Immature natural killer cell (primary cell): ENCODE data around the gene PTPRD. TPM values are rescaled to one million over a fixed set of nuclear protein-coding genes. Genes with fewer than 3 reads are reported as not detected.
"Not testable (repeated sequence)": the region's sequence is repeated elsewhere in the genome, so short reads cannot be mapped to it uniquely, and the experiment has no call there.

ENCODE experiments used
- DNase-seq, 3 donors: peaks; one replicate each; pipeline ENCODE4 v3.0.0; 2022; ENCODE audit warnings: mixed read lengths in 1 of 3
- H3K27ac Mint-ChIP-seq, 6 donors: one replicate each; pipeline ENCODE4 v1.8.0; 2020; ENCODE audit warnings: mixed read lengths in 6 of 6, mild to moderate bottlenecking in 5 of 6, inconsistent platforms in 4 of 6, moderate library complexity in 3 of 6
- H3K27me3 Mint-ChIP-seq, 3 donors: one replicate each; pipeline ENCODE4 v1.8.0; 2020 to 2021; ENCODE audit warnings: low read depth in 3 of 3, mild to moderate bottlenecking in 3 of 3, mixed read lengths in 3 of 3, moderate library complexity in 3 of 3, inconsistent platforms in 1 of 3
- H3K36me3 Mint-ChIP-seq, 3 donors: one replicate each; pipeline ENCODE4 v1.8.0; 2020; ENCODE audit warnings: mixed read lengths in 3 of 3, inconsistent platforms in 2 of 3, mild to moderate bottlenecking in 2 of 3
- H3K4me1 Mint-ChIP-seq, 2 donors: one replicate each; pipeline ENCODE4 v1.8.0; 2020; ENCODE audit warnings: inconsistent platforms in 2 of 2, mild to moderate bottlenecking in 2 of 2, mixed read lengths in 2 of 2, moderate library complexity in 1 of 2
- H3K4me3 Mint-ChIP-seq, 5 donors: one replicate each; pipeline ENCODE4 v1.8.0; 2020; ENCODE audit warnings: mild to moderate bottlenecking in 5 of 5, mixed read lengths in 5 of 5, inconsistent platforms in 3 of 5, moderate library complexity in 3 of 5
- H3K9me3 Mint-ChIP-seq, 6 donors: one replicate each; pipeline ENCODE4 v1.8.0; 2020; ENCODE audit warnings: mild to moderate bottlenecking in 6 of 6, mixed read lengths in 6 of 6, inconsistent platforms in 4 of 6, moderate library complexity in 3 of 6
- polyA plus RNA-seq, 3 donors: library from polyadenylated mRNA; unstranded; fragments of 300-500 nt; fragmentation: Illumina TruSeq; gene quantifications; one replicate each; pipeline ENCODE4 v1.2.3, GENCODE V29; 2021

PTPRD gene
- polyA plus RNA-seq, 3 donors from 2014 or later: not detected

GRCh38 chr9:10438955-10439354 lies 173.8 kb downstream of the PTPRD start:
- Mint-ChIP-seq H3K4me1 (no peaks in the 10 kb centered on the region), H3K36me3 (no peaks in the 10 kb centered on the region), H3K27me3 (peaks cover 0 to 2% (median 0%) of the 10 kb centered on the region in 3 donors), H3K9me3 (peaks cover 0 to 34% (median 6%) of the 10 kb centered on the region in 6 donors), H3K4me3 (no peak overlapping the region), H3K27ac (no peak overlapping the region)
- no peak for DNase-seq

GRCh38 chr9:10436756-10437155 lies 176.0 kb downstream of the PTPRD start:
- no peaks in the 10 kb centered on the region for H3K36me3 Mint-ChIP-seq
- no peak overlapping the region for H3K4me3 Mint-ChIP-seq
- peaks cover 0 to 2% (median 0%) of the 10 kb centered on the region in 3 donors for H3K27me3 Mint-ChIP-seq
- H3K27ac Mint-ChIP-seq: no peak overlapping the region
- no peaks in the 10 kb centered on the region for H3K4me1 Mint-ChIP-seq
- DNase-seq: no peak
- peaks cover 2 to 36% (median 13%) of the 10 kb centered on the region in 6 donors for H3K9me3 Mint-ChIP-seq

GRCh38 chr9:10434412-10434811 lies 178.4 kb downstream of the PTPRD start:
- peaks cover 2 to 25% (median 9%) of the 10 kb centered on the region in 6 donors for H3K9me3 Mint-ChIP-seq
- no peaks in the 10 kb centered on the region for H3K36me3 Mint-ChIP-seq
- DNase-seq: no peak

GRCh38 chr9:10411272-10411671 lies 201.5 kb downstream of the PTPRD start:
- Mint-ChIP-seq H3K27me3 (peaks cover 0 to 2% (median 2%) of the 10 kb centered on the region in 3 donors), H3K4me3 (no peak overlapping the region), H3K36me3 (peaks cover 0 to 4% (median 0%) of the 10 kb centered on the region in 3 donors), H3K9me3 (peaks cover 10 to 54% (median 36%) of the 10 kb centered on the region in 6 donors), H3K27ac (no peak overlapping the region), H3K4me1 (no peaks in the 10 kb centered on the region)
- DNase-seq: no peak

More at GRCh38 chr9:10434412-10434811, 178.4 kb downstream of the PTPRD start:
- Mint-ChIP-seq H3K27me3 (no peaks in the 10 kb centered on the region), H3K4me1 (no peaks in the 10 kb centered on the region), H3K4me3 (no peak overlapping the region), H3K27ac (no peak overlapping the region)

- H3K9me3 Mint-ChIP-seq: peaks cover 7 to 40% (median 12%) of the 10 kb centered on the region in 6 donors
- H3K4me1 Mint-ChIP-seq: no peaks in the 10 kb centered on the region
- H3K36me3 Mint-ChIP-seq: no peaks in the 10 kb centered on the region
- DNase-seq: no peak
- H3K4me3 Mint-ChIP-seq: no peak overlapping the region
- H3K27me3 Mint-ChIP-seq: no peaks in the 10 kb centered on the region
- no peak overlapping the region for H3K27ac Mint-ChIP-seq
Observed at GRCh38 chr9:10403283-10403682, 209.5 kb downstream of the PTPRD start.

- no peaks in the 10 kb centered on the region for H3K27me3 Mint-ChIP-seq
Observed at GRCh38 chr9:10396615-10397014, 216.2 kb downstream of the PTPRD start.

GRCh38 chr9:10387282-10387681 lies 225.5 kb downstream of the PTPRD start:
- Mint-ChIP-seq H3K4me1 (no peaks in the 10 kb centered on the region), H3K27me3 (peaks cover 0 to 2% (median 0%) of the 10 kb centered on the region in 3 donors), H3K4me3 (no peak overlapping the region), H3K27ac (no peak overlapping the region), H3K36me3 (no peaks in the 10 kb centered on the region), H3K9me3 (peaks cover 6 to 32% (median 16%) of the 10 kb centered on the region in 6 donors)
- DNase-seq: no peak

More at GRCh38 chr9:10396615-10397014, 216.2 kb downstream of the PTPRD start:
- no peaks in the 10 kb centered on the region for H3K36me3 Mint-ChIP-seq
- H3K4me1 Mint-ChIP-seq: no peaks in the 10 kb centered on the region
- H3K9me3 Mint-ChIP-seq: peaks cover 5 to 40% (median 12%) of the 10 kb centered on the region in 6 donors
- DNase-seq: no peak
- H3K4me3 Mint-ChIP-seq: no peak overlapping the region
- H3K27ac Mint-ChIP-seq: no peak overlapping the region

- Mint-ChIP-seq H3K27ac (no peak overlapping the region), H3K4me1 (no peaks in the 10 kb centered on the region), H3K36me3 (no peaks in the 10 kb centered on the region), H3K27me3 (peaks cover 0 to 2% (median 0%) of the 10 kb centered on the region in 3 donors), H3K4me3 (no peak overlapping the region), H3K9me3 (peaks cover 0 to 33% (median 9%) of the 10 kb centered on the region in 6 donors)
- no peak for DNase-seq
Observed at GRCh38 chr9:10371824-10372223, 241.0 kb downstream of the PTPRD start.

- no peak overlapping the region for H3K4me3 Mint-ChIP-seq
- H3K27ac Mint-ChIP-seq: no peak overlapping the region
- no peaks in the 10 kb centered on the region for H3K4me1 Mint-ChIP-seq
- DNase-seq: no peak
- H3K9me3 Mint-ChIP-seq: peaks cover 3 to 41% (median 9%) of the 10 kb centered on the region in 6 donors
- H3K36me3 Mint-ChIP-seq: no peaks in the 10 kb centered on the region
- no peaks in the 10 kb centered on the region for H3K27me3 Mint-ChIP-seq
Observed at GRCh38 chr9:10366171-10366779, 246.5 kb downstream of the PTPRD start.

GRCh38 chr9:10354591-10354990 lies 258.2 kb downstream of the PTPRD start:
- peaks cover 0 to 31% (median 9%) of the 10 kb centered on the region in 6 donors for H3K9me3 Mint-ChIP-seq
- H3K4me3 Mint-ChIP-seq: no peak overlapping the region
- no peak overlapping the region for H3K27ac Mint-ChIP-seq
- no peaks in the 10 kb centered on the region for H3K27me3 Mint-ChIP-seq
- no peaks in the 10 kb centered on the region for H3K4me1 Mint-ChIP-seq
- DNase-seq: no peak
- no peaks in the 10 kb centered on the region for H3K36me3 Mint-ChIP-seq

GRCh38 chr9:10345621-10346020 lies 267.2 kb downstream of the PTPRD start:
- not testable (repeated sequence) for DNase-seq, H3K36me3 Mint-ChIP-seq, H3K27ac Mint-ChIP-seq, H3K4me1 Mint-ChIP-seq, H3K27me3 Mint-ChIP-seq, H3K4me3 Mint-ChIP-seq
- H3K9me3 Mint-ChIP-seq: peaks cover 8 to 59% (median 18%) of the 10 kb centered on the region in 6 donors

- H3K27me3 Mint-ChIP-seq: peaks cover 0 to 2% (median 0%) of the 10 kb centered on the region in 3 donors
- H3K4me3 Mint-ChIP-seq: no peak overlapping the region
Observed at GRCh38 chr9:10341057-10341456, 271.7 kb downstream of the PTPRD start.

GRCh38 chr9:10339152-10339551 lies 273.6 kb downstream of the PTPRD start:
- Mint-ChIP-seq H3K9me3 (peaks cover 6 to 61% (median 17%) of the 10 kb centered on the region in 6 donors), H3K27me3 (no peaks in the 10 kb centered on the region), H3K27ac (no peak overlapping the region), H3K4me1 (no peaks in the 10 kb centered on the region), H3K4me3 (no peak overlapping the region), H3K36me3 (no peaks in the 10 kb centered on the region)
- DNase-seq: no peak

More at GRCh38 chr9:10341057-10341456, 271.7 kb downstream of the PTPRD start:
- no peak for DNase-seq
- H3K27ac Mint-ChIP-seq: no peak overlapping the region
- no peaks in the 10 kb centered on the region for H3K36me3 Mint-ChIP-seq
- peaks cover 8 to 56% (median 16%) of the 10 kb centered on the region in 6 donors for H3K9me3 Mint-ChIP-seq
- no peaks in the 10 kb centered on the region for H3K4me1 Mint-ChIP-seq

- H3K4me3 Mint-ChIP-seq: no peak overlapping the region
- no peaks in the 10 kb centered on the region for H3K27me3 Mint-ChIP-seq
- no peaks in the 10 kb centered on the region for H3K4me1 Mint-ChIP-seq
- no peak overlapping the region for H3K27ac Mint-ChIP-seq
- no peak for DNase-seq
- H3K9me3 Mint-ChIP-seq: peaks cover 0 to 61% (median 17%) of the 10 kb centered on the region in 6 donors
- no peaks in the 10 kb centered on the region for H3K36me3 Mint-ChIP-seq
Observed at GRCh38 chr9:10331157-10331556, 281.6 kb downstream of the PTPRD start.

- Mint-ChIP-seq H3K36me3 (no peaks in the 10 kb centered on the region), H3K27ac (no peak overlapping the region), H3K4me3 (no peak overlapping the region), H3K27me3 (no peaks in the 10 kb centered on the region), H3K9me3 (peaks cover 3 to 26% (median 10%) of the 10 kb centered on the region in 6 donors), H3K4me1 (no peaks in the 10 kb centered on the region)
- no peak for DNase-seq
Observed at GRCh38 chr9:10282084-10282483, 330.7 kb downstream of the PTPRD start.
